ENCODE results near the gene MAB21L1. TPM values are rescaled to one million over a fixed set of nuclear protein-coding genes. Genes with fewer than 3 reads are reported as not detected.

Gene MAB21L1
- total RNA-seq, 1 donor = 1.4 TPM

DNA sequence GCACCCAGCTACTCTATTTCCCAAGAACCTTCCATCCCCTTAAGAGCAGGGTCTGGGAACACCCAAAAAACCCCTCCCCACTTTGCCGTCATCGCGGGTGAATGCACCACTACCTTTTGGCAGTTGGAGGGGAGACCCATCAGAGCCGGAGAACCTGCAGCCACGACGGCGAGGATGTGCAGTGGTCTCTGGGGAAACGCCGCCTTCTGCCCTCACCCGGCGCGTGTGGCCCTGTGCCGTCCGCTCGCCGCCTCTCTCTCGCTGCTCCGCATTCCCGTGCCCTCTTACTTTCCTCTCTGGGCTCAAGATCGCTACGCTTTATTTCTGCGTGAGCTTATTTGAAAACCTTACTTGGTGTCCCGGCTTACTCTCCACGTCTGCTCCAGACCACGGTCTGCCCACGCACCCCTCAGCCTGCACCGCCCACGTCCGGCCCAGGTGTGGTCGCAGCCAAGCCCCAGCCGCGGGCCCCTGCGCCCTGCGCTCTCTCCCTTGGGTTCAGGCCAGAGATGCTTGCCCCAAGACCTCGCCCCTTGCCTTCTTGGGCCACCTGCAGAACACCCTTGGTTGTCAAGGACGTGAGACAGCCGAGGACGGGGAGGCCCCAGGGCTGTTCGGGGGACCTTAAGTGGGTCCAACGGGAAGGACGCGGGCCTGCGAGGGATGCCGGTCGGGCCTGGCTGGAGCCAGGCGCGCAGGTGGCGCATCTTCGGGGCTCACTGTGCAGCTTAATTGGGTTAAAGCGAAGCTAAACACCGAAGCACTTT, 2.0 kb upstream of the MAB21L1 start:
- TF ChIP-seq, protein P1, sequence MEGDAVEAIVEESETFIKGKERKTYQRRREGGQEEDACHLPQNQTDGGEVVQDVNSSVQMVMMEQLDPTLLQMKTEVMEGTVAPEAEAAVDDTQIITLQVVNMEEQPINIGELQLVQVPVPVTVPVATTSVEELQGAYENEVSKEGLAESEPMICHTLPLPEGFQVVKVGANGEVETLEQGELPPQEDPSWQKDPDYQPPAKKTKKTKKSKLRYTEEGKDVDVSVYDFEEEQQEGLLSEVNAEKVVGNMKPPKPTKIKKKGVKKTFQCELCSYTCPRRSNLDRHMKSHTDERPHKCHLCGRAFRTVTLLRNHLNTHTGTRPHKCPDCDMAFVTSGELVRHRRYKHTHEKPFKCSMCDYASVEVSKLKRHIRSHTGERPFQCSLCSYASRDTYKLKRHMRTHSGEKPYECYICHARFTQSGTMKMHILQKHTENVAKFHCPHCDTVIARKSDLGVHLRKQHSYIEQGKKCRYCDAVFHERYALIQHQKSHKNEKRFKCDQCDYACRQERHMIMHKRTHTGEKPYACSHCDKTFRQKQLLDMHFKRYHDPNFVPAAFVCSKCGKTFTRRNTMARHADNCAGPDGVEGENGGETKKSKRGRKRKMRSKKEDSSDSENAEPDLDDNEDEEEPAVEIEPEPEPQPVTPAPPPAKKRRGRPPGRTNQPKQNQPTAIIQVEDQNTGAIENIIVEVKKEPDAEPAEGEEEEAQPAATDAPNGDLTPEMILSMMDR (IDR thresholded peaks at IDR 0.05; ENCODE audit: extremely low read depth, low read depth, low read length) = no peak
- peaks cover 5% of the 10 kb centered on the region for H3K4me1 ChIP-seq (ENCODE audit: insufficient read depth, low read length)

DNA sequence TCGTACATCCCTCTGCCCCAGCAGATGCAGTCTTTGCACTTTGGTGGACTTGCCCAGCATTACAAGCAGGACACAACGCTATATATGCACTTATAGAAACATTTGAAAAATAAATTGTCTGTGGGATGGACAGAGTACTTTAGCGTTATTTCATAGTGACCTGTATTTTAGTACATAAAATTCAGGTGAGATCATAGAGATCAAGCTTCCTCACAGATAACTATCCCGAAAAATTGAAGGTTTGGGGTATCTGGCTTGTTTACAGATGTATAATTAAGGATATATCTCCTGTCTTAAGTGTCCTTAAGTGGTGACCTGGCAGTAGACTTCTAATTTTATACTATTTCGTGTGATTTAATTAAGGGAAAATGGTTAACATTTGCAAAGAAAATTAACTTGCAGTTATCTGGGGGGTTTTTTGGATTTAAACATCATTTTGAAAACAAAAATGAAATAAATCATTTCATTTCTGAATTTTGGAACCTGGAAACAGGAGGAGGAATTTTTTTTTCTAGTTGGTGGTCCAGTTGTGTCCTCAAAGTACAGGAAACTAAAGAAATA, 977 bp upstream of the MAB21L1 start:
- no peaks in the 10 kb centered on the region for H3K9me3 ChIP-seq (ENCODE audit: low read depth, low read length)
- no peak overlapping the region for H2AFZ ChIP-seq (ENCODE audit: low read length)
- H3K4me2 ChIP-seq (ENCODE audit: insufficient read depth, low read length) = no peak overlapping the region
- H4K20me1 ChIP-seq (ENCODE audit: insufficient read depth, low read length) = no peaks in the 10 kb centered on the region
- peaks cover 30% of the 10 kb centered on the region for H3K79me2 ChIP-seq (ENCODE audit: insufficient read depth, low read length)
- H3K4me1 ChIP-seq (ENCODE audit: insufficient read depth, low read length) = peaks cover 5% of the 10 kb centered on the region
- H3K27ac ChIP-seq (ENCODE audit: low read depth, low read length) = no peak overlapping the region
- DNase-seq (ENCODE audit: insufficient read length, low spot score, missing footprints) = peak; percentile 46
- H3K4me3 ChIP-seq (ENCODE audit: insufficient read depth, low read length) = no peak overlapping the region
- no peaks in the 10 kb centered on the region for H3K36me3 ChIP-seq (ENCODE audit: insufficient read depth, low read length)
- H3K27me3 ChIP-seq (ENCODE audit: insufficient read depth, low read length) = peaks cover 7% of the 10 kb centered on the region
- TF ChIP-seq, protein P1 (IDR thresholded peaks at IDR 0.05; ENCODE audit: extremely low read depth, low read depth, low read length) = no peak

More for the DNA sequence above, 2.0 kb upstream of the MAB21L1 start:
- DNase-seq (ENCODE audit: insufficient read length, low spot score, missing footprints) = peak; percentile 19
- Histone ChIP-seq H3K27me3 (ENCODE audit: insufficient read depth, low read length) (peaks cover 7% of the 10 kb centered on the region), H3K27ac (ENCODE audit: low read depth, low read length) (no peak overlapping the region), H4K20me1 (ENCODE audit: insufficient read depth, low read length) (no peaks in the 10 kb centered on the region), H3K79me2 (ENCODE audit: insufficient read depth, low read length) (peaks cover 21% of the 10 kb centered on the region), H3K9me3 (ENCODE audit: low read depth, low read length) (no peaks in the 10 kb centered on the region), H3K36me3 (ENCODE audit: insufficient read depth, low read length) (no peaks in the 10 kb centered on the region), H2AFZ (ENCODE audit: low read length) (no peak overlapping the region), H3K4me3 (ENCODE audit: insufficient read depth, low read length) (no peak overlapping the region), H3K4me2 (ENCODE audit: insufficient read depth, low read length) (no peak overlapping the region)

DNA sequence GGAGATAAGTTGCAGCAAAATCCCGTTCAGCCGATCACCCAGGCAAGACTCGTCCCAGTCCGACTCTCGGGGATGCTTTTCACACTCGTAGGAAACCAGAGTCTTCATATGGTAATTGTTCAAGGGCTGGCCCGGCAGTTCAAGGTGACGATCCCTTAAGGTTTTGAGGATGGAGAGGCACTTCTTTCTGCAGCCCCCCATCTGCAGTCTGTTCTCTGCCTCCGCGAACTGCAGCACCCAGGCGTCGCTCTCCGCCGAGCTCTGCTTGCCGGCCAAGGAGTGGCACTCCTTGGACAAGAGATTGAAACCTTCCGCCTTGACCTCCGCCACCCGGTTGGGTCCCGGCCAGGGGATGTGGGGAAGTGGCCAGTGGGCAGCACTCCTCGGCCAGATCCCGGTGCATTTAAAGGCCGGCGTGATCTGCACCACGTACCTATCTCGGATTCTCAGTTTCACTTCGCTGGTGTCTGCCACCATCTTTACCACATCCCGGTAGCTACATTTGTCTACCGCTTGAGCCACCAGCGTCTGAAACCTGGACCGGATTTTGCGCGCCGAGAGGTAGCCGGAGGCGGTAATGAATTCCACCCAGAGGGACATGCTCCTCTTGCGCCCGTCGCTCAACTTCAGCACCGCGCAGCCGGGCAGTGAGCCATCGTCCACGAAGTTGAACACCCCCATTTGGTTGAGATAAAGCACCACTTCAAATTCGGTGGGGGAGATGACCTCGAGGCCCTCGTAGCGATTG, 1.1 kb downstream of the MAB21L1 start:
- TF ChIP-seq, protein P1 (IDR thresholded peaks at IDR 0.05; ENCODE audit: extremely low read depth, low read depth, low read length) = no peak
- Histone ChIP-seq H3K36me3 (ENCODE audit: insufficient read depth, low read length) (no peaks in the 10 kb centered on the region), H3K4me3 (ENCODE audit: insufficient read depth, low read length) (peak overlapping the region; percentile 92), H3K4me2 (ENCODE audit: insufficient read depth, low read length) (peak overlapping the region; percentile 87), H3K9me3 (ENCODE audit: low read depth, low read length) (no peaks in the 10 kb centered on the region), H3K27me3 (ENCODE audit: insufficient read depth, low read length) (peaks cover 7% of the 10 kb centered on the region), H3K4me1 (ENCODE audit: insufficient read depth, low read length) (peaks cover 5% of the 10 kb centered on the region), H2AFZ (ENCODE audit: low read length) (peak overlapping the region; percentile 98), H3K79me2 (ENCODE audit: insufficient read depth, low read length) (peaks cover 37% of the 10 kb centered on the region), H3K27ac (ENCODE audit: low read depth, low read length) (peak overlapping the region; percentile 64), H4K20me1 (ENCODE audit: insufficient read depth, low read length) (no peaks in the 10 kb centered on the region)
- DNase-seq (ENCODE audit: insufficient read length, low spot score, missing footprints) = peak; percentile 91
